SH-SY5Y (cell line): ENCODE data around the gene CAMSAP1.

ENCODE experiments used
- GATA2 ChIP-seq: IDR thresholded peaks from 2 replicates; pipeline ENCODE4 v1.6.1; 2011; ENCODE audit warnings: mild to moderate bottlenecking, low read depth, low read length
- GATA3 ChIP-seq: IDR thresholded peaks from 2 replicates; pipeline ENCODE4 v1.6.1; 2011; ENCODE audit warnings: low read depth, mild to moderate bottlenecking, low read length, moderate library complexity

The CAMSAP1 gene

DNA sequence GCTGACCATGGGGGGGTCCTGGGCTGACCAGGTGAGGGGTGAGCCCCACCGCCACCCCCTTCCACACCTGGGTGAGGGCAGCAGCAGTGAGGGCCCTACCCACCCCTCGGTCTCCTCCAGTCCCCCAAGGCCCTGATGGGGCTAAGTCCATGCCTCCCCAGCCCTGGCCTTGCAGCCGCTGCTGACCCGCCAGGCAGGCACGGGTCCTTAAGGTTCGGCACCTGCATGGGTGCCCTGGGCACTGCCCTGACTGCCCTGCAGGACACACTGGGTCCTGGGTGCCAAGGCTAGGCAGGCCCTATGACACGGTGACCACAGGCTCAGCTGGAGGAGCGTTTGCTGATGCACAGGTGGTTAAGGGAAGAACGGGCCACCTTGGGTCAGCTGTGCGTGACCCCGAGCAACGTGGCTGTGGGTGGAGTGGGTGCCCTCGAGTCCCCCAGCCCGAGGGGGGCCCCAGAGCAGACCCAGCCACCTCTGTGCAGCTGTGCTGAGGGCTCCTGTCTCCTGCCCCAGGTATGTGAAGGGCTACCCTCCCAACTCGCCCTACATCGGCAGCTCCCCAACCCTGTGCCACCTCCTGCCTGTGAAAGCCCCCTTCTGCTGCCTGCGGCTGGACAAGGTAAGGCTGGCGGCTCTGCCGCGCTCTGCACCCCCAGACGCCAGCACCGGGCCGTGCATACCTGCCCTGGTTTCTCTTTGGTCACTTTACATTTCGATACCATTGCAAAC is 132.4 kb downstream of the CAMSAP1 start:
- TF ChIP-seq GATA2 (no peak), GATA3 (no peak)

GRCh38 chr9:135774239-135774747 is 133.1 kb downstream of the CAMSAP1 start:
- TF ChIP-seq GATA2 (no peak), GATA3 (no peak)

- TF ChIP-seq GATA3 (no peak), GATA2 (no peak)
These were observed 133.7 kb downstream of the CAMSAP1 start for GRCh38 chr9:135773530-135774238.

GRCh38 chr9:135772702-135773493 is 134.4 kb downstream of the CAMSAP1 start:
- TF ChIP-seq GATA3 (no peak), GATA2 (no peak)

GRCh38 chr9:135772056-135772646 is 135.2 kb downstream of the CAMSAP1 start:
- TF ChIP-seq GATA2, result no peak
- TF ChIP-seq GATA3, result no peak

DNA sequence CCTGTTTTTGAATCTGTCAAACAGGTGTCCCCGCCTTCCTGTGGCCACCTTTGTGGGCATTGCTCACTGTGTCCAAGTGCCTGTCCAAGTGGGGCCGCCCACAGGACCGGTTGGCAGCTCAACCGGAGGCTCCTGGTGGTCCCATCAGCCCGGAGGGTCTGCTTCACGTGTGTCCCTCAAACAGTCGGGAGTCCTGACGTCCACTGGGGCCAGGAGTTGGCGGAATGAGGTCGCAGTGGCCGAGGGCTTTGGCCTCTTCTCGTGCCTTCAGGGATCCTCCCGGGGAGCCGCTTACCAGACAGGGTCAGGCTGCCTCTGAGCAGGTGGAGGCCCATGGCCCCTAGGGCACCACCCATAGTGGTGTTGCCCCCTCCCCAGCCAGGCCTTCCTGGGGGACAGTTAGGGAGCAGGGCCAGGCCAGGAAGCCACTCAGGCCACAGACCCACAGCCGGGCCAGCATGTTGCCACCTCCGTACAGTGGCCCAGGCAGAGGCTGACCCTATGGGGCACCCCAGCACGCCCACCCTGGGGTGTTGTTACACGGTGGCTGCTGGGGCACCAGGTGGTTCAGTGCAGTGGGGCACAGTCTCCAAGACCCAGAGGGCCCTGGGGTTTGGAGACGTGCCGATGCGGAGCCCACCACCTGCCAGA is 135.8 kb downstream of the CAMSAP1 start:
- TF ChIP-seq GATA2 (no peak), GATA3 (no peak)

DNA sequence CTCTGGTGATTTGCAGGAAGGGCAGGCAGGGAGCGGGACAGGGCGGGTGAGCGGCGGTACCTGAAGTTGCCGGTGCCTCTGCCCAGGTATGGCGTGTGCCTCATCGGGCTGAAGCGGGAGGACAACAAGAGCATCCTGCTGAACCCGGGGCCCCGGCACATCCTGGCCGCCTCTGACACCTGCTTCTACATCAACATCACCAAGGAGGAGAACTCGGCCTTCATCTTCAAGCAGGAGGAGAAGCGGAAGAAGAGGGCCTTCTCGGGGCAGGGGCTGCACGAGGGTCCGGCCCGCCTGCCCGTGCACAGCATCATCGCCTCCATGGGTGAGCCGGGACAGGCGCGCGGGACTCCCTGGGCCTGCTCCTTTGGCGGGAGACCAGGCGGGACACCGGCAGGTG is 136.6 kb downstream of the CAMSAP1 start:
- no peak for TF ChIP-seq GATA2
- no peak for TF ChIP-seq GATA3

DNA sequence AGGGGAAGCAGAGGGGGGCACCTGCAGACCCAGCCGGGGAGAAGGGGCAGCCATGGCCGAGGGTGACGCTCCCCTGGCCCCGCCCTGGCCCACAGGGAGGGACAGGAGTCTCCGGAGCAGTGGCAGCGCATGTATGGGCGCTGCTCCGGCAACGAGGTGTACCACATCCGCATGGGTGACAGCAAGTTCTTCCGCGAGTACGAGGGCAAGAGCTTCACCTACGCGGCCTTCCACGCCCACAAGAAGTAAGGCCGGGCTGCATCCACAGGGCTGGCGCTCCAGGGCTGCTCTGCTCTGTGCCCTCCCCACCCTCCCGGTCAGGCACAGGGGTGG is 137.2 kb downstream of the CAMSAP1 start:
- TF ChIP-seq GATA2, result no peak

DNA sequence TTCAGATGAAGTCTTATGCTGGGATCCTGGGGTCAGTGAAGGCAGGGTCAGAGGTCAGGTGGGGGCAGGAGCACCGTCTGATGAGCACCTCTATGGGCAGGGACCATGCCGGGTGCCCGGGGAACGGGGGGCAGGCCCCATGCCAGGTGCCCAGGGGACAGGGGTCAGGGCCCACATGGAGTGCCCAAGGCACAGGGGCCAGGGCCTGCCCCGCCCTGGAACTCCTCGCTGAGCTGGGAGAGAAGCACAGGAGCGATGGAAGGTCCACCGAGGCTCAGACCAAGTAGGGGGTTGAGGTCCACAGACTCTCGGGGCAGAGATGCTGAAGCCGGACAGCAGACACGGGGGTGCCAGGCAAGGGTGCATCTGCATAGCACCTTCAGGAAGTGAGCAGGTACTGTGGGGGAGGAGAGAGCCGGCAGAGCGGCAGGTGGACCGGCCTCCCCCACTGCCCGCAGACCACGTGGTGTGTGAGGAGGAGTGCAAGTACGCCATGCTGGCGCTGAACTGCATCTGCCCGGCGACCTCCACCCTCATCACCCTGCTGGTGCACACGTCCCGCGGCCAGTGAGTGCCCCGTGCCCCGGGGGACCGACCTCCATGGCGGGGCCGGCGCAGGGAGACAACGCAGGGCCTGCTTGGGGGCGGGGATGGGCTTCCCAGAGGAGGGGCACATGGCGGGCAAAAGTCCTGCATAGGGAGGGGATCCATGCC is 137.7 kb downstream of the CAMSAP1 start:
- no peak for TF ChIP-seq GATA2
- TF ChIP-seq GATA3, result no peak

DNA sequence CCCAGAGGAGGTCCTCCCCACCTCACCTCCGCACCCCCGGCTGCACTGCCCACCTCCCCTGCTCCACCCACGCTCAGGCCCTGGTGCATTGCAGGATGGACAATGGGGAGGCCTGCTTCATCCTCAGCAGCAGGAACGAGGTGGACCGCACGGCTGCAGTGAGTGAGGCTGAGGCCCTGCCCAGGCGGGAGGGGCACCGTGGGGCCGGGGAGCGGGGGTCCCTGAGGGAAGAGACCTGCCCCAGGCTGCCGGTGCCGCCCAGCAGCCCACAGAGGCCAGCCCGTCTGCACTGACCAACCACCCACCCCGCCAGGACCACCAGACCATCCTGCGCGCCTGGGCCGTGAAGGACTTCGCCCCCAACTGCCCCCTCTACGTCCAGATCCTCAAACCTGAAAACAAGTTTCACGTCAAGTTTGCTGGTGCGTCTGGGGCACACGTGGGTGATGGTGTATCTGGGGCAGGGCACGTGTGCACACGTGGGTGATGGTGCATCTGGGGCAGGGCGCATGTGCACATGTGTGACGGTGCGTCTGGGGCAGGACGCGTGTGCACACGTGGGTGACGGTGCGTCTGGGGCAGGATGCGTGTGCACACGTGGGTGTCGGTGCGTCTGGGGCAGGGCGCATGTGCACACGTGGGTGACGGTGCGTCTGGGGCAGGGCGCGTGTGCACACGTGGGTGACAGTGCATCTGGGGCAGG is 138.7 kb downstream of the CAMSAP1 start:
- no peak for TF ChIP-seq GATA3
- TF ChIP-seq GATA2, result no peak

- TF ChIP-seq GATA2 (no peak), GATA3 (no peak)
These were observed 140.6 kb downstream of the CAMSAP1 start for GRCh38 chr9:135766707-135767106.

DNA sequence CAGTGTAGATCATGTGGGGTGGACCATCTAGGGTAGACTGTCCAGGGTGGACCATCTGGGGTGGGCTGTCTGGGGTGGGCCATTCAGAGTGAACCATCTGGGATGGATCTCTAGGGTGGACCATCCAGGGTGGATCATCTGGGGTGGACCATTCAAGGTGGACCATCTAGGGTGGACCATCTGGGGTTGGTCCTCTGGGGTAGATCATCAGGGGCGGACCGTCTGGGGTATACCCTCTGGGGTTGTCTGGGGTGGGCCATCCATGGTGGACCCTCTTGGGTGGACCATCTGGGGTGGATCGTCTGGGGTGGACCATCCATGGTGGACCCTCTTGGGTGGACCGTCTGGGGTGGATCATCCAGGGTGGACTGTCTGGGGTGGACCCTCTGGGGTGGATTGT is 141.1 kb downstream of the CAMSAP1 start:
- TF ChIP-seq GATA2, result no peak
- TF ChIP-seq GATA3, result no peak

GRCh38 chr9:135765416-135765815 is 141.9 kb downstream of the CAMSAP1 start:
- TF ChIP-seq GATA3 (no peak), GATA2 (no peak)
